Tibial nerve (tissue), 4 donors: ENCODE measurements around the gene PHC2.

ENCODE experiments used
- EP300 ChIP-seq, 2 donors: sonication (generic); formaldehyde crosslinking; IDR thresholded peaks; one replicate each; pipeline ENCODE4 v1.6.1; 2017; ENCODE audit warnings: antibody characterized with exemption in 2 of 2, mild to moderate bottlenecking in 1 of 2
- TF ChIP-seq, protein P1 (sequence below), 5 experiments: fragments of 200-600 bp in 3 of 5; fragments of 450-650 bp in 2 of 5; sonication (generic) in 3 of 5; IDR thresholded peaks; one replicate each; pipeline ENCODE4 v1.5.1; 2016 to 2019; ENCODE audit warnings: antibody characterized with exemption in 5 of 5, mild to moderate bottlenecking in 3 of 5, moderate library complexity in 2 of 5

GRCh38 chr1:33460144-33460543, 29.2 kb upstream of the PHC2 start:
- no peak for TF ChIP-seq EP300 (IDR thresholded peaks at IDR 0.05)
- TF ChIP-seq, protein P1, sequence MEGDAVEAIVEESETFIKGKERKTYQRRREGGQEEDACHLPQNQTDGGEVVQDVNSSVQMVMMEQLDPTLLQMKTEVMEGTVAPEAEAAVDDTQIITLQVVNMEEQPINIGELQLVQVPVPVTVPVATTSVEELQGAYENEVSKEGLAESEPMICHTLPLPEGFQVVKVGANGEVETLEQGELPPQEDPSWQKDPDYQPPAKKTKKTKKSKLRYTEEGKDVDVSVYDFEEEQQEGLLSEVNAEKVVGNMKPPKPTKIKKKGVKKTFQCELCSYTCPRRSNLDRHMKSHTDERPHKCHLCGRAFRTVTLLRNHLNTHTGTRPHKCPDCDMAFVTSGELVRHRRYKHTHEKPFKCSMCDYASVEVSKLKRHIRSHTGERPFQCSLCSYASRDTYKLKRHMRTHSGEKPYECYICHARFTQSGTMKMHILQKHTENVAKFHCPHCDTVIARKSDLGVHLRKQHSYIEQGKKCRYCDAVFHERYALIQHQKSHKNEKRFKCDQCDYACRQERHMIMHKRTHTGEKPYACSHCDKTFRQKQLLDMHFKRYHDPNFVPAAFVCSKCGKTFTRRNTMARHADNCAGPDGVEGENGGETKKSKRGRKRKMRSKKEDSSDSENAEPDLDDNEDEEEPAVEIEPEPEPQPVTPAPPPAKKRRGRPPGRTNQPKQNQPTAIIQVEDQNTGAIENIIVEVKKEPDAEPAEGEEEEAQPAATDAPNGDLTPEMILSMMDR (IDR thresholded peaks at IDR 0.05), result no peak
